ENCODE data around the gene PDE8A.
"Not testable (repeated sequence)": the region's sequence is repeated elsewhere in the genome, so short reads cannot be mapped to it uniquely, and the experiment has no call there.

The PDE8A gene

DNA sequence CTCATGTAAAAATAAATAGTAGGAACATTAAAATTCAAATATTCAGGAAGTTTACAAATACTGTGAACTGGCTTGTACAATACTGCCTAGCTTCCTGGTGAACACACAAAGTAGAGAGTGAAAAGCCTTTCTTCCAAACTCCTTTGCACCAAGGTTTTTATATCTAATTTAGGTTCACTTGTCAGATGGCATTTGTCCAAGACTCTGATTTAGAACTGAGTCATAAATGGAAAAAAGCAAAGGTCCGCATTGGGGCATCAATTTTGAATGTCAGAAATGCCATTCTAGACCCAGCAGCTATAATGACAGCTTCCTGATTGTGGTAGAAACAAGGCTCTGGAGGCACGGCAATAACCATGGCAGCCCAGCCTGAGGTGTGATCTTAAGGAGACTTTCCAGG, 160.7 kb downstream of the PDE8A start:
- DNase-seq: no peak

DNA sequence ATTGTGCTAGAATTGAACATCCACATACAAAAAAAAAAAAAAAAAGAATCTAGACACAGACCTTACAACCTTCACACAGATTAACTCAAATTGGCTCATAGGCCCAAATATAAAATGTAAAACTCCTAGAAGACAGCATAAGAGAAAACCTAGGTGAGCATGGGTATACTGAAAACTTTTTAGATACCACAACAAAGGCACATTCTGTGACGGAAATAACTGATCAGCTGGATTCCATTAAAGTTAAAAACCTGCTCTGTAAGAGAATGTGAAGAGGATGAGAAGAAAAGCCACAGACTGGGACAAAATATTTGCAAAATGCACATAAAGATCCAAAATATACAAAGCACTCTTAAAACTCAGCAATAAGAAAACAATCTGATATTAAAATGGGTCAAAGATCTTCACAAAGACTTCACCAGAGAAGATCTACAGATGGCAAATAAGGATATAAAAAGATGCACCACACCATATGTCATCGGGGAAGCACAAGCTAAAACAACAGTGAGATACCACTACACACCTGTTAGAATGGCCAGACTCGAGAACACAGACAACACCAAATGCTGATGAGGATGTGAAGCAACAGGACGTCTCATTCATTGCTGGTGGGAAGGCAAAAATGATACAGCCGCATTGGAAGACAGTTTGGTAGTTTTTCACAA, 167.9 kb downstream of the PDE8A start:
- no peak for DNase-seq

DNA sequence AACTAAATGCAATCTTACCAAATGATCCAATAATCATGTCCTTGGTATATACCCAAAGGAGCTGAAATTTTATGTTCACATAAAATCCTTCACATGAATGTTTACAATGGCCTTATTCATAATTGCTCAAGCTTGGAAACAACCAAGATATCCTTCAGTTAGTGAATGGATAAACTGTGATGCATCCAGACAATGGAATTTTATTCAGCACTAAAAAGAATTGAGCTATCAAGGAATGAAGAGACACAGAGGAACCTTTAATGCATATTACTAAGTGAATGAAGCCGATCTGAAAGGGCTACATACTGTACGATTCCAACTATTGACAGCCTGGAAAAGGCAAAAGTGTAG, 168.4 kb downstream of the PDE8A start:
- no peak for DNase-seq

DNA sequence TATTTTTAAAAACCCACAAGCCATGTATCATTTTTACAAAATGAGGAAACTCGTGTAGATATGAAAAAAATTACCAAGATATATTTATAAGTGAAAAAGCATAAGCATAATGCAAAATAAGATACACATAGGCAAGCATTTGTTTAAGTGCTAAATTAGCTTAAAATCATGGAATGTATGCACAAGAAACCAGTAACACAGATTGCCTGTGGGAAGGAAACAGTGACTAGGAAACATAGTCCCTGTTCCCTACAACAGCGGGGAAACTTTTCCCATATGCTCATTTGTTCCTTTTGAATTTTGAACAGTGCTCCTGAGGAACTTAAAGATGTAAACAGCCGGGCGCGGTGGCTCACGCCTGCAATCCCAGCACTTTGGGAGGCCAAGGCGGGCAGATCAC, 169.5 kb downstream of the PDE8A start:
- DNase-seq: no peak

DNA sequence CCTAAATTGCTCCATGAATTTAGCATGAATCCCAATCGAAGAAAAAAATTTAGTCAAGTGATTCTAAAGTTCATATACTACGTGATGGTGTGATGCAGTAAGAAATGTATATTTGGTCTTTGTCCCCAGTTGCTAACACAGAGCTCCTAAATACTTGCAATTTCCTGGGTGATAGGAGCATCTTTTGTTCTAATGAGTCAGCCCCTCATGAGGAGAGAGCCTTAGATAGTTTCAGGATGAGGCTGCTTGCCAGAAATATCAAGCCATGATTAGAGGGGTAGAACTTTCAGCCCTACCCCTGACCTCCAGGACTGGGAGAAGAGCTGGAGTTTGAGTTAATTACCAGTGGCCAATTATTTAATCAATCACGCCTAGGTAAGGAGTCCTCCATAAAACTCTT, 170.2 kb downstream of the PDE8A start:
- DNase-seq: no peak

DNA sequence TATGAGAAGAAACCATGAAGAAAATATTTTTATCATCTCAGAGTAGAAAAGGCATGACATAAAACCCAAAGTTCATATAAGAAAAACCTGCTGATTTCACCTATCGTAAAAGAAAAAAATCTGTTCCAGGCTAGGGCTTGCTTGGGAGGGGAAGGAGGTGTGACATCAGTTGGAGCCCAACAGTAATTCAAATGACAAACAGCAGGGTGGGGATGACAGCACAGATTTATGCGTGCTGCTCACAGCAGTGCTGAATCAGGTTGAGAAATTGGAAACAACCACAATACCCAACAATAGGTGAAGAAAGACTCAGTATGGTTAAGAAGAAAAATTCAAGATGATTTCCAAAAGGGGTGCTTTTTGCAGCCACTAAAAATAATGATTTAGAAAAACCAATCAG, 172.4 kb downstream of the PDE8A start:
- DNase-seq: no peak

DNA sequence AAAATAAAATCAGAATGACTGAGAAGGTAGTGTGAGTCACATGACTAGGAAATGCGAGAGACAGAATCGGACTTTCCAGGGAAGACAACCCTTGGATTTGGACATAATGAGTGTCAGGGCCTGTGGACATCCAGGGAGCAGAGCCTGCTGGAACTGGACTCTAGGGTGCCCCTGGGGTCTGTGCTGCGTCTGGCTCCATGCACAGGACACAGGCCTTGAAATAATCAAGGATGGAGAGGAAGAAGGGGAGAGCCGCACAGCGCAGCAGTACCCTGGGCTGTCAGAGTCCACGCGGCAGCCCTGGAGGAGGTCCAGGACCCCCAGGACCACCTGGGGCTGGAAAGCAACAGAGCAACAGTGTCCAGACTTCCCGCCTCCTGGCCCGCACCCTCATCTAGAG, 173.7 kb downstream of the PDE8A start:
- DNase-seq: no peak

DNA sequence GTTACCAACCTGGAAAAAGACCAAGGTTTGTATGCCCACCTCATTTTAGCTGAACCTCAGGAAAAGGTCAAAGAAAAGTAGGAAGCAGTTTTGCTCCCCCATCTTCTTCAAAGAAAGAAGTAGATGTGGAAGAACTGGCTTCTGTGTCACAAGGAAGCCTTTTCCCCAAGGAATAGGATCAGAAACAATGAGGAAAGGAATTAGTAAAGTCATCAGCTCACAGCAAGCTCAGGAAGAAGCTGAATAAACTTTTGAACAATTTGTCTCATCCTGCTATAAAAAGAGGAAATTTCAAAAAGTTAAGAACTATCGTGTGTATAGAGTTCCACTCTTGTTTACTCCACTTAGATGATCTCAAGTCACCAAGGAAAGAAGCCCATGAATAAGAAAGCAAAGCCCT, 174.2 kb downstream of the PDE8A start:
- DNase-seq: no peak

DNA sequence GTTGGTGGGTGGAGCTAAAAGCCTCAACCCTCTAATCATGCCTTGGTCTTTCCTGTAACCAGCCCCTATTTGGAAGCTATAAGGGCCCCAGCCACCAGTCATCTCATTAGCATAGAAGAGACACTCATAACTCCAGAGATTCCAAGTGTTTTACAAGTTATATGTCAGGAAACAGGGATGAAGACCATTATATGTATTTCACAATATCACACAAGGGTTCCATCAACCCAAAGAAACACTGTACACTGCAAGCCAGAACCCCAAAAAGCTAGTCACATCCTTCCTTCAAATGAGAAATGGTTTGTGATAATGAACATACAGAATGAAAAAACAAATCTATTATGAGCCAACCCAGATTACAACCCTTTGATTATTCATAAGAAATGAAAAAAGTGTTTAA, 175.7 kb downstream of the PDE8A start:
- no peak for DNase-seq

DNA sequence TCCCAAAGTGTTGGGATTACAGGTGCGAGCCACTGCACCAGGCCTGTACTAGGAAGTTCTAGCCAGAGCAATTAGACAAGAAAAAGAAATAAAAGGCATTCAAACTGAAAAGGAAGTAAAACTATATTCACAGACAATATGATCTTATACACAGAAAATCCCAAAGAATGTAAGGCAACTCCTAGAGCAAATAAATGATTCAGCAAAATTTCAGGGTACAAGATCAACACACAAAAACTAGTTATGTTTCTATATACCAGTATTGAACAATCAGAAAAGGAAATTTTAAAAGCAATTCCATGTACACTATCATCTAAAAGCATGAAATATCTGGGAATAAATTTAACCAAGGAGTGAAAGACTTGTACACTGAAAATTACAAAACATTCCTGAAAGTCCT, 180.6 kb downstream of the PDE8A start:
- no peak for DNase-seq

DNA sequence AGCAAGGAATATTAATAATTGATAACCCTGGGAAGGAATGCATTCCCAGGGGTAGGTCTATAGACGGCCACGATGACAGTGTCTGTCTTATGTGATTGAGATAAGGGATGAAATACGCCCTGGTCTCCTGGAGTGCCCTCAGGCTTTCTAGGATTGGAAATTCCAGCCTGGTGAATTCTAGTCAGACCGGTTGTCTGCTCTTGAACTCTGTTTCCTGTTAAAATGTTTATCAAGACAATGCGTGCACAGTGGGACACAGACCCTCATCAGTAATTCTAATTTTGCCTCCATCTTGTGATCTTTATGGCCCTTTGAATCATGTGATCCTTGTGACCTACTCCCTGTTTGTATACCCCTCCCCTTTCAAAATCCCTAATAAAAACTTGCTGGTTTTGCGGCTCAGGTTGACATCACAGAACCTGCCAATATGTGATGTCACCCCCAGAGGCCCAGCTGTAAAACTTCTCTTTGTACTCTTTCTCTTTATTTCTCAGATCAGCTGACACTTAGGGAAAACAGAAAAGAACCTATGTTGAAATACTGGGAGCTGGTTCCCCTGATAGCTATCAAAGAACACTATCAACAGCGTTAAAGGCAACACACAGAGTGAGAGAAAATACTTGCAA, 183.3 kb downstream of the PDE8A start:
- no peak for DNase-seq

DNA sequence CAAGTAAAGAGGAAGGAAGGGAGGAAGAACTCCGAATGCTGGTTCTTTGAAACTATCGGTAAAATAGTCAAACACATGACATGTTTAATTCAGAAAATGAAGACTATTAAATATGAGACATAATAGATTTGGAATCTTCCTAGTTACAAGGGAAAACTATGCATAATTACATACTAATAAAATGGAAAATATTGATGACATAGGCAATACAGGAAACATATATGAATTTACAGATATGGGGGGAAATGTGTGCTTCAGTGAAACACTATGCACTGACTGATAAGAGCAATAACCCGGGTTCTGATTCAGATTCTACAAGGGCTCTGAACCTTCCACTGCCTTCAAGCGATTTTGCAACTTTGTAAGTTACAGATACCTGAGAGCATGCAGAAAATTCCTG, 185.9 kb downstream of the PDE8A start:
- DNase-seq: no peak

DNA sequence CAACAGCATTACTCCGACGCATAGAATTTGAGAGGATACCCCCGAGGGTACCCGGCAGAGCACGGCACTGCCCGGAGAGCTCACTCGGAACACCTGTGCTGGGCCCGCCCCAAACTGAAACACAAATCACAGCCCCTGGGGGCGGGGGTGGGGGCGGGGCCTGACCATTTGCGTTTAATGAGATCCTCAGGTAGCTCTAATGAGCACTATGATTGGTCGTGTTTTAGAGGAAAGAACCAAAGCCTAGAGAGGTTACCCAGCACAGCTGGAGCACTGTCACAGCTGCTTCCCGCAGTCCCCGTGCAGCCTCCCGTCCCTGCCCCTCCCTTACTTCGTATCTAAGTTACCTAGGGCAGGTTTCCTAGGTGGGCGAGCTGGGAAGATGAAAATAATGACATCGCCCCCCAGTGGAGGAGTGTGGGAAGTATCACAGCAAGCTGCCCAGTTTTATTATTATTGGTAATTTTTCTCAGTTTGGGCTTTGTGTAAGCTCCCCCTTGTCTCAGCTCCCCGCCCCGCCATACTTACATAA, 187.1 kb downstream of the PDE8A start:
- DNase-seq: no peak

DNA sequence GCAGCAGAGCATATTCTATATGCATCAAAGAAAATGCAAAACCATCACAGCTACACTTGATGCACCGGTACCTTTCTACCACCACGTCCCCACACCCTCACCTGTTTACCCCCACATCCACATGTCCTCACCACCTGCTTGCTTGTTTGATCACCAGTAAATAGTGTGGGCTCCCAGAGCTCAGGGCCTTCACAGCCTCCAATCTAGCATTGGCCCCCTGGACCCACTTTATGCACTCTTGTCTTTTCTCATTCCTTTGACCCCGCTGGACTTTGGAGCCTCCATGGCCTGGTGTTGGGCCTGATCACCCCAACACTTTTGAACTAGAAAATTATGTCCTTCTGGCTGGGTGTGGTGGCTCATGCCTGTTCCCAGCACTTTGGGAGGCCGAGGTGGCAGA, 190.1 kb downstream of the PDE8A start:
- DNase-seq: no peak

DNA sequence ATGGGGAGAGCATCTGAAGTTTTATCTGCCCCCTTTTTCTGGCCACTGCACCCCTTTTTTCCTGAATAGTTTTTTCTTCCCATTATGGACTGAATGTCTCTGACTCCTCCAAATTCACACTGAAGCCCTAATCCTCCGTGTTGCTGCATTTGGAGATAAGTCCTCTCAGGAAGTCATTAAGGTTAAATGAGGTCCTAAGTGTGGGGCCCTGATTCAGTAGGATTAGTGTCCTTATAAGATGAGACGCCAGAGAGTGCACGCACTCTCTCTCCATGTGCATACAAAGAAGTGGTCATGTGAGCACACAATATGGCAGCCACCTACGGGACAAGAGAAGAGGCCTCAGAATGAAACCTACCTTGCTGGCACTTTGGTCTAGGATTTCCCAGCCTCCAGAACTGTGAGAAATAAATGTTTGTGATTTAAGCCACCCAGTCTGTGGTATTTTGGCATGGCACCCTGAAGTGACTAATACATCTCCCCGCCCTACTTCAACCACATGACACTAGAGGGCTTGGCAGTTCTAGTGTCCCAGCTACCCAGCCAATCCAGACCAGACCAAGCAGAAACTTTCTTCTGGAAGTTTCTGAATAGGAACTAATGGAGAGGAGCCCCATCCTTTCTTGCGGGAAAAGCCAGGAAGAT, 191.3 kb downstream of the PDE8A start:
- DNase-seq: no peak

DNA sequence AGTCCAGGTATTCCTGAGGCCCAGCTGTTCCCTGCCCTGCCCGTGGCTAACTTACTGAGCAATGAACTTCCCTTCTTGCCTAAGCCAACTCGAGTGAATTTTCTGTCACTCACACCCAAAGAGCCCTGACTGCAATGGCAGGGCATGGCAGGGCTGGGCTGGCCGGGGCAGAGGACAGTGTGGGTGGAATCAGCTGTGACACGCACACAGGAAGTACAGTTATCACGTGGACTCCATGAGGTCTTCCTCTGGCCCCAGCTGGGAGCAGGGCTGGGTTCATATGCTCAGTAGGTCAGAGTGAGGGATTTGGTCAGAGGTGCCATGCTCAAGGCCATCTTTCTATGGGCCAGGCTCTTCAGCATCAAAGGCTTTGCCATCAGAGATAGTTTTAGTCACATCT, 192.0 kb downstream of the PDE8A start:
- not testable (repeated sequence) for DNase-seq

DNA sequence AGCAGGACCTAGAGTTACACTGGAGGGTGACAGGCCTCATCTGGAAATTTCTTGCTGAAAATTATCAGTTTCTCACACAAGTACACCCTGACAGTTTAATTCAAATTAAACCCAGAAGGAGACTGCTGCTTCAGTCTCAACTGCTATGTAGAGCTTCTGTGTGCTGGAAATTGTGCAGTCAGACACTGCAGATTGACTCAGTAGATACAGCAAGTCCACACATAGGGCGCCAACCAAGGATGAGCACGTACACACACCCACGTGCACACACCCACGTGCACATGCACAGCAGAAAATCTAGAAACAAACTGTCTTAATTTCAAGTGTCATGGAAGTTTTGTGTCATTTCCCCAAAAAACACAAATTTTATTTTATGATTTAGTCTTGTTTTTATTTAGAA, 192.9 kb downstream of the PDE8A start:
- no peak for DNase-seq

DNA sequence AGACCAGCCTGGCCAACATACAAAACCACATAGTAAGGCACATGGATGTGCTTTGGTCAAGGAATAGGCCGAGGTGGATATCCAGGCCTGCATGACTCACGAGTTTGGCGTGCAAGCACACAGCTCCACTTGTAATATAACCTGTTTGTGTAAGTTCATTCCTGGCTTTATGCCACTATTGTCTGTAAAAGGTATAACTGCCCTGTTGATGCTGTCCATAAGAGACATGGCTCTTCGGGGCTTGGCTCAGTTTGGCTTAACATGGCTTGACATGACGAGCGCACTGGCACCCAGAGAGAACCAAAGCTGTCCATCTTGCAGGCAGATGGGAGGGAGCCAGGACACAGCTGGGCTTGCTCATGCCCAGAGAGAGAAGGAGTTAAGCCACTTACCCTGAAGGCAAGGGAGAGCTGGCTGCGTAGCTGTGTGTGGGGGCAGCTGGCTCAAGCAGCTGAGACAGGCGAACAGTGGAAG, 195.4 kb downstream of the PDE8A start:
- not testable (repeated sequence) for DNase-seq

DNA sequence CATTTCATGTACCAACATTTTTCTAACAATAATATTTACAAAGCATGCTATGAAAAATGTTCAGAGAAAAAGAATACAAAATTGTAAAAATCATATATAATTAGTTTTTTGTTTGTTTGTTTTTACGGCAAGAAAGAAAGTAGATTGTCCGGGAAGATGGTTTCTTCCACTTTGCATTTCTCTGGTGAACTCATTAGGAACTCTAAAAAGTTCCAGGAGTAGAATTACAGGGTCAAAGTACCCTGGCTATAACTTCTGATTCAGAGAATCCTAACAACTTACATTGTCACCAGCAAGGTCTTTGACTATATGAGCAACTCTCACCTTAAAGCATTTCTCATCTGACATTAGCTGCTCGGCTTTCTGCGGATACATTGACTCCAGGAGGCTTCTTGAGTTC, 196.7 kb downstream of the PDE8A start:
- DNase-seq: no peak

DNA sequence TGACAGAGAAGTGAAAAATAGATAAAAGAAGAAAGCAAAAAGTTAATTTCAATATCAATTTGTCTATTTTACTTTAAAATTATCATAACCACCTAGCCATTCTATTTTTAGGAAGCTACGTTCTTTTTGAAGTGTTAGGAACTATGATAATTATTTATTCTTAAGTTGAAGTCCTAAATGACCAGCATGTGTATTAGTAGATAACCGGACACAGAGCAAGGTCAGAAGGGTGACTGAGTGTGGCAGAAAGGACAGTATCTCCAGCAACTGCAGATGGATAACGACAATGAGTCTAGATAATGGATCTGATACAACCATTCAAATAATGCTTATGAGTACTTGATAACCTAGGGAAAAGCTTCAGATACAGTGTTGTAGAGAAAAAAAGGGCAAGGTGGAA, 198.0 kb downstream of the PDE8A start:
- no peak for DNase-seq

DNA sequence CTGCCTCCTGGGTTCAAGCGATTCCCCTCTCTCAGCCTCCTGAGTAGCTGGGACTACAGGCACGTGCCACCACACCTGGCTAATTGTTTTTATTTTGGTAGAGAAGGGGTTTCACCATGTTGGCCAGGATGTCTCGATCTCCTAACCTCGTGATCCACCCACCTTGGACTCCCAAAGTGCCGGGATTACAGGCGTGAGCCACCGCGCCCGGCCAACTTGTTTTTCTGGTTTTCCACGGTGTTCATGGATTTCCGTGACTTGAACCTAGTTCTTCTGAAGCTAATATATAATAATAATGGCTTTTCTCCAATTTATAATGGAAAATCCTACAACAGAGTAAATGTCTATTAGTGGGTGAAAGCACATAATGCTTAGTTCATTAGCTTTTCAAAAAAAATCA, 203.7 kb downstream of the PDE8A start:
- not testable (repeated sequence) for DNase-seq

DNA sequence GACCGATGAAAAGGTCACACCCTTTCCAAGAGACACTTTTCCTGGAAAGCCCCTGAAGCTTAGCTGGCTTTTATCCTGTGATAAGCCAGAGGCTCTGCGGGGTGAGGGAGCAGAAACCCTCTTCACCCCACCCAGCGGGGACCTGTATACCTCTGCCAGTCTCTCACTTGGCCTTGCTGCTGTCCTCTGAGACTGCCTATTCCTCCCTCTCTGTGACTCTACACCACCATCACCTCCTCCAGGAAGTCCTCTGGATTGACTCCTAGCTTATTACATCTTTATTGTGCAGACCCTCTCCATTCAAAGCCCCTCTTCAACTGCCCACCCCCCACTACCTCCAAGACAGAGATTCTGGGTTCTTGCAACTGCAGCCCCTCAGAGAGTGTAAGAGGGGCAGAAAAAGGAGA, 206.5 kb downstream of the PDE8A start:
- DNase-seq: not testable (repeated sequence)

All from GOT3 (cell line).